ENCODE data around the gene HIBADH. TPM values are rescaled to one million over a fixed set of nuclear protein-coding genes. Genes with fewer than 3 reads are reported as not detected.

The HIBADH gene
- total RNA-seq, 1 experiment from 2014 or later, result 31.2 TPM

GRCh38 chr7:27704422-27705199, 41.9 kb upstream of the HIBADH start:
- 0 out of 2 replicates have a peak, but pooled peaks cover 3% of the 10 kb centered on the region for H3K9me3 ChIP-seq (ENCODE audit: control insufficient read depth, insufficient read depth, low read depth, low read length)
- 0 out of 2 replicates have a peak, but pooled peaks cover 3% of the 10 kb centered on the region for H3K4me1 ChIP-seq (ENCODE audit: control insufficient read depth, insufficient read depth, low read length)
- CTCF ChIA-PET, result no interaction called here
- POLR2A ChIA-PET, result no interaction called here
- BruUV-seq (replicated peaks), result no TSS peak
- TF ChIP-seq TCF7L2 (IDR thresholded peaks at IDR 0.05; ENCODE audit: low read depth, low read length) (no peak), SIN3A (IDR thresholded peaks at IDR 0.05; ENCODE audit: borderline replicate concordance, insufficient read depth, low read depth, low read length) (no peak), POLR2AphosphoS5 (IDR thresholded peaks at IDR 0.05; ENCODE audit: low read depth, low read length) (no peak), REST (IDR thresholded peaks at IDR 0.05; ENCODE audit: insufficient read depth in 1 of 2, low read depth in 2 of 2, low read length in 1 of 2) (no peak), CTCF (IDR thresholded peaks at IDR 0.05) (no peak)
- no peaks in the 10 kb centered on the region for H3K36me3 ChIP-seq (ENCODE audit: control insufficient read depth, insufficient read depth, low read length)
- H3K27ac ChIP-seq (ENCODE audit: low read length), result no peak overlapping the region
- DNase-seq (ENCODE audit: low read depth, low spot score) (no peak), ATAC-seq (no peak)
- no peaks in the 10 kb centered on the region for H3K27me3 ChIP-seq (ENCODE audit: control insufficient read depth, insufficient read depth, low read length)
- in situ Hi-C loops (cut with HindIII; ENCODE audit: low pct_unique_long_range_greater_than_20kb, low sequenced_read_pairs), result no loop called here
- intact Hi-C loops (cut with micrococcal nuclease; ENCODE audit: unreplicated experiment), result no loop called here
- H3K4me3 ChIP-seq (ENCODE audit: low read depth in 2 of 2, low read length in 2 of 2), result no peak overlapping the region

- no peaks in the 10 kb centered on the region for H3K36me3 ChIP-seq (ENCODE audit: control insufficient read depth, insufficient read depth, low read length)
- no peaks in the 10 kb centered on the region for H3K27me3 ChIP-seq (ENCODE audit: control insufficient read depth, insufficient read depth, low read length)
- H3K27ac ChIP-seq (ENCODE audit: low read length), result no peak overlapping the region
- intact Hi-C loops (cut with micrococcal nuclease; ENCODE audit: unreplicated experiment) (no loop called here), in situ Hi-C loops (cut with HindIII; ENCODE audit: low pct_unique_long_range_greater_than_20kb, low sequenced_read_pairs) (no loop called here)
- TF ChIP-seq POLR2AphosphoS5 (IDR thresholded peaks at IDR 0.05; ENCODE audit: low read depth, low read length) (no peak), REST (IDR thresholded peaks at IDR 0.05; ENCODE audit: insufficient read depth in 1 of 2, low read depth in 2 of 2, low read length in 1 of 2) (no peak), CTCF (IDR thresholded peaks at IDR 0.05) (no peak)
- POLR2A ChIA-PET, result no interaction called here
- no peaks in the 10 kb centered on the region for H3K9me3 ChIP-seq (ENCODE audit: control insufficient read depth, insufficient read depth, low read depth, low read length)
- H3K4me1 ChIP-seq (ENCODE audit: control insufficient read depth, insufficient read depth, low read length), result no peaks in the 10 kb centered on the region
- no TSS peak for BruUV-seq (replicated peaks)
- CTCF ChIA-PET, result no interaction called here
- H3K4me3 ChIP-seq (ENCODE audit: low read depth in 2 of 2, low read length in 2 of 2), result no peak overlapping the region
- ATAC-seq, result no peak
- no peak for DNase-seq (ENCODE audit: low read depth, low spot score)
Observed at GRCh38 chr7:27703181-27703580, 40.5 kb upstream of the HIBADH start.

Measured in Panc1 (cell line).